B cell (primary cell): Measurements from ENCODE around the gene KCNS3. TPM values are rescaled to one million over a fixed set of nuclear protein-coding genes. Genes with fewer than 3 reads are reported as not detected.

ENCODE experiments used
- ATAC-seq: fragments of 200-7000 bp; cut with Tn5 transposase; one replicate; pipeline ENCODE4 v1.10.0; 2021; ENCODE audit warnings: low read depth, mild to moderate bottlenecking, moderate number of reproducible peaks, moderate library complexity
- CTCF ChIA-PET: fragments of 350-600 bp; sonication (Branson Sonifier 250); formaldehyde crosslinking; loops from one replicate; lab custom pipeline; 2021; ENCODE audit warnings: antibody characterized with exemption, inconsistent platforms; lab: Charles Lee
- POLR2A ChIA-PET: fragments of 350-600 bp; sonication (Branson Sonifier 250); formaldehyde crosslinking; loops from one replicate; lab custom pipeline; 2021; ENCODE audit warnings: antibody characterized with exemption; lab: Charles Lee
- DNase-seq: peaks from one replicate; pipeline ENCODE4 v3.0.0; 2013
- H2AFZ ChIP-seq: 2 replicates; pipeline ENCODE4 v1.6.1; 2012; ENCODE audit warnings: mild to moderate bottlenecking, low read depth, low read length; ENCODE audit not compliant: insufficient read depth, poor library complexity, severe bottlenecking
- H3K27ac ChIP-seq, 2 donors: 1 replicate in 1 of 2; 2 replicates in 1 of 2; pipeline ENCODE4 v1.5.1; 2012 to 2013; ENCODE audit warnings: low read length in 2 of 2, mild to moderate bottlenecking in 2 of 2, moderate library complexity in 1 of 2
- H3K27me3 ChIP-seq, 4 experiments: fragments of 200-600 bp in 1 of 4; sonication (generic) in 1 of 4; replicated peaks in 1 of 4; 1 replicate in 2 of 4; 2 replicates in 2 of 4; pipeline versions ENCODE4 v1.6.1 to v1.7.0; 2013 to 2016; ENCODE audit warnings: low read length in 3 of 4, mild to moderate bottlenecking in 2 of 4, mixed read lengths in 1 of 4, moderate library complexity in 1 of 4; ENCODE audit not compliant: insufficient read depth in 4 of 4, control insufficient read depth in 3 of 4; ENCODE audit errors: control extremely low read depth in 1 of 4
- H3K36me3 ChIP-seq, 2 experiments: replicated peaks in 1 of 2; 1 replicate in 1 of 2; 2 replicates in 1 of 2; pipeline versions ENCODE4 v1.6.1 to v1.7.1; 2013; ENCODE audit warnings: low read length in 1 of 2; ENCODE audit not compliant: insufficient read depth in 2 of 2, control insufficient read depth in 1 of 2; ENCODE audit errors: control extremely low read depth in 1 of 2, extremely low read depth in 1 of 2
- H3K4me1 ChIP-seq, 2 donors: fragments of 200-600 bp in 1 of 2; sonication (generic) in 1 of 2; 1 replicate in 1 of 2; 2 replicates in 1 of 2; pipeline versions ENCODE4 v1.5.1 to v1.6.1; 2013 to 2017; ENCODE audit warnings: low read length in 2 of 2; ENCODE audit not compliant: control insufficient read depth in 2 of 2, insufficient read depth in 2 of 2
- H3K4me2 ChIP-seq: replicated peaks from 2 replicates; pipeline ENCODE3; 2012; ENCODE audit warnings: mild to moderate bottlenecking, low read depth, low read length; ENCODE audit not compliant: poor library complexity, severe bottlenecking
- H3K4me3 ChIP-seq, 5 experiments: fragments of 200-600 bp in 1 of 5; sonication (generic) in 1 of 5; 1 replicate in 3 of 5; 2 replicates in 2 of 5; pipeline versions ENCODE4 v1.5.1 to v1.7.0; 2011 to 2016; ENCODE audit warnings: low read length in 4 of 5, mild to moderate bottlenecking in 4 of 5, low read depth in 2 of 5, control low read depth in 1 of 5, moderate library complexity in 1 of 5; ENCODE audit not compliant: insufficient read depth in 1 of 5; ENCODE audit errors: control extremely low read depth in 1 of 5, extremely low read depth in 1 of 5
- H3K79me2 ChIP-seq: fragments of 200-600 bp; sonication (generic); one replicate; pipeline ENCODE4 v1.6.0; 2016; ENCODE audit warnings: low read length; ENCODE audit not compliant: control insufficient read depth, insufficient read depth
- H3K9ac ChIP-seq: fragments of 200-600 bp; sonication (generic); 2 replicates; pipeline ENCODE4 v1.6.1; 2017; ENCODE audit warnings: mild to moderate bottlenecking, low read length, moderate library complexity
- H3K9me3 ChIP-seq, 3 donors: one replicate each; pipeline versions ENCODE4 v1.6.1 to v1.7.1; 2013; ENCODE audit warnings: low read length in 2 of 3; ENCODE audit not compliant: control insufficient read depth in 2 of 3, insufficient read depth in 1 of 3; ENCODE audit errors: control extremely low read depth in 1 of 3
- H4K20me1 ChIP-seq: 2 replicates; pipeline ENCODE4 v1.6.0; 2012; ENCODE audit warnings: mild to moderate bottlenecking, low read length; ENCODE audit not compliant: insufficient read depth, control insufficient read depth, poor library complexity, severe bottlenecking
- H3K27ac Mint-ChIP-seq: one replicate; pipeline ENCODE4 v1.8.0; 2021; ENCODE audit warnings: mixed read lengths
- H3K27me3 Mint-ChIP-seq: one replicate; pipeline ENCODE4 v1.8.0; 2021; ENCODE audit warnings: mixed read lengths
- H3K4me1 Mint-ChIP-seq: one replicate; pipeline ENCODE4 v1.8.0; 2021; ENCODE audit warnings: mixed read lengths
- H3K4me3 Mint-ChIP-seq: one replicate; pipeline ENCODE4 v1.8.0; 2021; ENCODE audit warnings: mixed read lengths
- H3K9me3 Mint-ChIP-seq: one replicate; pipeline ENCODE4 v1.8.0; 2022; ENCODE audit warnings: mixed read lengths; ENCODE audit not compliant: insufficient read depth
- CTCF ChIP-seq: fragments of 200-600 bp; IDR thresholded peaks from one replicate; pipeline ENCODE4 v1.8.0; 2022; ENCODE audit warnings: antibody characterized with exemption, mild to moderate bottlenecking
- EZH2 ChIP-seq: IDR thresholded peaks from 2 replicates; pipeline ENCODE4 v1.6.1; 2012; ENCODE audit warnings: borderline replicate concordance, low read depth, mild to moderate bottlenecking, moderate library complexity, low read length; ENCODE audit not compliant: insufficient read depth, poor library complexity, severe bottlenecking
- WGBS: methylation state at CpG from one replicate; pipeline ENCODE4 v1.1.5; 2013; ENCODE audit warnings: missing lambda C conversion rate; ENCODE audit not compliant: insufficient coverage; 5-methylcytosine and 5-hydroxymethylcytosine counted together
- intact Hi-C: fragments of 100-400 bp; cut with micrococcal nuclease; formaldehyde crosslinking; loops from one replicate; pipeline ENCODE4 v1.10.0; 2022
- polyA plus RNA-seq: library from polyadenylated mRNA; depleted of rRNA; stranded (reverse); fragments of >200 nt; gene quantifications from 2 replicates; pipeline ENCODE4 v1.2.3, GENCODE V29; 2012
- total RNA-seq, 2 donors: library from RNA; stranded (reverse); fragments of 120-200 nt in 1 of 2; gene quantifications; 1 replicate in 1 of 2; 2 replicates in 1 of 2; pipeline versions ENCODE4 v1.2.3 to v1.2.4, GENCODE V29; 2013 to 2022

KCNS3 gene
- total and polyA plus RNA-seq, 2 donors (not counting 1 experiment from before 2014, with no cell fraction given): 0.10 to 0.76 TPM

- Histone ChIP-seq H3K4me1 (peaks cover 17 to 22% of the 10 kb centered on the region in 2 donors), H3K9me3 (peaks cover 0 to 5% (median 1%) of the 10 kb centered on the region in 3 donors), H3K27ac (no peak overlapping the region), H3K4me3 (no peak overlapping the region), H3K4me2 (no peak overlapping the region), H2AFZ (no peak overlapping the region), H4K20me1 (no peaks in the 10 kb centered on the region), H3K79me2 (no peaks in the 10 kb centered on the region), H3K9ac (no peak overlapping the region), H3K36me3 (no peaks in the 10 kb centered on the region), H3K27me3 (peaks cover 2 to 75% (median 36%) of the 10 kb centered on the region in 4 experiments)
- Mint-ChIP-seq H3K4me3 (peak overlapping the region; percentile 57), H3K27ac (no peak overlapping the region), H3K9me3 (no peaks in the 10 kb centered on the region), H3K27me3 (peaks cover 65% of the 10 kb centered on the region), H3K4me1 (peaks cover 22% of the 10 kb centered on the region)
- no peak for ATAC-seq
- 91% methylated on average over 4 of the region's 4 CpGs for WGBS
- CTCF ChIA-PET: interaction anchor here (1.4 kb wide), 1 partner anchor 157 kb away, joined by 3 read pairs; no protein-coding TSS in a partner anchor
- intact Hi-C loops: no loop called here
- TF ChIP-seq CTCF (no peak), EZH2 (no peak)
- POLR2A ChIA-PET: no interaction called here
- DNase-seq: no peak
Measured at GRCh38 chr2:17876590-17876989, 1.9 kb upstream of the KCNS3 start.

GRCh38 chr2:17877811-17878280, 621 bp upstream of the KCNS3 start:
- H3K9me3 ChIP-seq: peaks cover 0 to 5% (median 1%) of the 10 kb centered on the region in 3 donors
- intact Hi-C loops: no loop called here
- Mint-ChIP-seq H3K4me1 (peaks cover 22% of the 10 kb centered on the region), H3K4me3 (peak overlapping the region; percentile 96), H3K9me3 (no peaks in the 10 kb centered on the region), H3K27me3 (peaks cover 68% of the 10 kb centered on the region), H3K27ac (peak overlapping the region; percentile 64)
- peak overlapping the region; percentile 67 for H2AFZ ChIP-seq
- DNase-seq (peak; percentile 58), ATAC-seq (peak; percentile 28)
- no peak for TF ChIP-seq CTCF
- no peak for TF ChIP-seq EZH2
- peak overlapping the region; percentile 43 to 69 (median 59) for H3K4me3 ChIP-seq
- peak overlapping the region; percentile 67 for H3K9ac ChIP-seq
- no peak overlapping the region for H3K27ac ChIP-seq
- WGBS: under 1% methylated on average over 28 of the region's 28 CpGs
- H4K20me1 ChIP-seq: no peaks in the 10 kb centered on the region
- no peaks in the 10 kb centered on the region for H3K36me3 ChIP-seq
- CTCF ChIA-PET: no interaction called here
- H3K27me3 ChIP-seq: peaks cover 2 to 72% (median 35%) of the 10 kb centered on the region in 4 experiments
- peaks cover 17 to 22% of the 10 kb centered on the region in 2 donors for H3K4me1 ChIP-seq
- POLR2A ChIA-PET: interaction anchor here (1.1 kb wide), 1 partner anchor 124 kb away, joined by 6 read pairs; the partner anchor contains the start of genes GEN1 and SMC6
- H3K4me2 ChIP-seq: peak overlapping the region; percentile 94
- no peaks in the 10 kb centered on the region for H3K79me2 ChIP-seq
